HG03354 (cell line): ENCODE results near the gene TESMIN.

Experiments
- ATAC-seq: cut with Tn5 transposase; IDR thresholded peaks from one replicate; pipeline ENCODE4 v1.9.1; 2021; ENCODE audit warnings: mild to moderate bottlenecking; ENCODE audit not compliant: unreplicated experiment, poor library complexity, severe bottlenecking

Gene TESMIN, protein sequence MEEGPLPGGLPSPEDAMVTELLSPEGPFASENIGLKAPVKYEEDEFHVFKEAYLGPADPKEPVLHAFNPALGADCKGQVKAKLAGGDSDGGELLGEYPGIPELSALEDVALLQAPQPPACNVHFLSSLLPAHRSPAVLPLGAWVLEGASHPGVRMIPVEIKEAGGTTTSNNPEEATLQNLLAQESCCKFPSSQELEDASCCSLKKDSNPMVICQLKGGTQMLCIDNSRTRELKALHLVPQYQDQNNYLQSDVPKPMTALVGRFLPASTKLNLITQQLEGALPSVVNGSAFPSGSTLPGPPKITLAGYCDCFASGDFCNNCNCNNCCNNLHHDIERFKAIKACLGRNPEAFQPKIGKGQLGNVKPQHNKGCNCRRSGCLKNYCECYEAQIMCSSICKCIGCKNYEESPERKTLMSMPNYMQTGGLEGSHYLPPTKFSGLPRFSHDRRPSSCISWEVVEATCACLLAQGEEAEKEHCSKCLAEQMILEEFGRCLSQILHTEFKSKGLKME

DNA sequence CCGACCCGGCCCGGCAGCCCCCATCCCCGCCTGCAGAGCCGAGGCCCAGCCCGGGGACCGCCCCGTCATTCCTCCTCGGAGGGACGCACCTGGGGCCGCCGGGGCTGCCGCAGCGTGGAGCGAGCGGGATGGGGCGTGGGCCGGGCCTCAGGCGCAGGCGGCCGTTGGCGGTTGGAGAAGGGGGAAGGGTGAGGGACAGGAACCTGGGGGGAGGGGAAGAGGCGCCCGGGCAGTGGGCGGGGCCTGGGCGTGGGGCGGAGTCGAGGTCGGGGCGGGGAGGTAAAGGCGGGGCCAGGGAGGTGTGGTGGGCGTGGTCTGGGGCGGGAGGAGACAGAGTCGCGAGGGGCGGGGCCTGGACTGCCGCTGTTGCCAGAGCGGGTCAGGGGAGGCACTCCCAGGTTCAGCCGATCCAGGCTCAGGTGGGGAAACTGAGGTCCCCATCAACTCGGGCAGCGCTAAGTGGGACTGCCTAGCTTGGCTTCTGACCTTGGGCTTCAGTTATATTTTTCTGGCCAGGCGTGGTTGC, at the start of gene TESMIN:
Gene TESMIN, minus strand, starts transcription at position 190 of the 526 bp plus-strand sequence. CDS start 860 bp downstream, outside the sequence.
- ATAC-seq = no peak

DNA sequence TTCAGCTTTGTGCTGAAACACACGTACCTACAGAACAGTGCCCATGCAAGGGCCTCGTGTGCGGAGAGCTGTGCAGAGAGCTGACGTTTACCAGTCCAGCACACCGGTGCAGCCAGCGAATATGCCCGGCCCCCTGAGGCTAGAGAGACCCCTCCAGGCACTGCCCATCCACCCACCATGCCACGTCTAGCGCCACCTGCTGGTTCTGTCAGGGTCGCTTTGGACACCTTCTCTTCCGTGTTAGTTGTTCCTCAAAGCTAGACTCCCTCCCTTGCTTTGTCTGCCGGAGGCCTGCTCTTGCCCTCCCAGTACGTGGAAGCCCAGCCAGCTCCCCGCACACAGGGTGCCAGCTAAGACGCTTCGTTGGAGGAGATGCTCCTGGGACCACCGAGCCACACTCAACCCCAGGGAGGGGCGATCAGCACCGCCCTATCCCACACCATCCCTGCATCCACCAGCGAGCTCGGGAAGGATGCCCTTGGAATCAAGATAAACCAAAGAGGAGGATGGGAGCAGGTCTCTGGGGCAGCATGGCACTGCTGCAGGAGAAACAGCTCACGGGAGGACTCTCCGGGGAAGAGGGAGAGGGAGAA, 47.0 kb upstream of the TESMIN start:
- no peak for ATAC-seq

DNA sequence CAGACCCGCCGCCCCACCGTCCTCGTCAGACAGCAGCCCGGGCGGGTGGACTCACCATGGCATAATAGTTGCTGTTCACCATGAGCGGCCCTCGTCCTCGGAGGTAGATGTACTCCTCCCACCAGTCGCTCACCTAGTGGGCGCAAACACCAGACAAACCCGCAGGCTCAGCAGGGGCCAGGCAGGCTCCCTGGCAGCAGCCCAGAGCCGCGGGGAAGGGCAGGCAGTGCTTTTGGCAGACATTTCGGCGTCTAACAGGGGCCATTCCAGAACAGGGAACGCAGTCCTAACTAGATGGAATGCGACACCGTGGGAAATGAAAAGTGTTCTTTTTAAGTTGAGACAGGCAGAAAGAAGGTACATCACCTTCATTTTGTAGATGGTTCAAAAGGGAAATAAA, 45.5 kb upstream of the TESMIN start:
- no peak for ATAC-seq

DNA sequence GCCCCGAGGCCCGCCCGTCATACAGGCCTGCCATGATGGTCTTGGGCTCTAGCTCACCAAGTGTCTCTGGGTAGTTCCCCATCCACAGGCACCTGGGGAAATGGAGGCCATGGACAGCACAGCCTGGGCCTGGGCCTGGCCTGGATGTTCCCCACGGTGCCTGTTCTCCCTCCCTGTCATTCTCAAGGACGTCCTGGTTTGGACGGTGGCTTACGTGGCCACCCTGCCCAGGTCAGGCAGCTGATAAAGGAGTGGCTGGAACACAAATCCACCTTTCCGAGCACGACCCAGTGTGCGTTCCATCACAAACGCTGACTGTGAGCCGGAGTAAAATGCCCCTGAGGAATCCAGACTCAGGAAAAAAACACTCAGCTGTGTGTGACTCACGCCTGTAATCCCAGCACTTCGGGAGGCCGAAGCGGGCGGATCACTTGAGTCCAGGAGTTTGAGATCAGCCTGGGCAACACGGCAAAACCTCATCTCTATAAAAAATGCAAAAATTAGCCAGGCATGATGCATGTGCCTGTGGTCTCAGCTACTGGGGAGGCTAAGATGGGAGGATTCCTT, 41.2 kb upstream of the TESMIN start:
- ATAC-seq = no peak

DNA sequence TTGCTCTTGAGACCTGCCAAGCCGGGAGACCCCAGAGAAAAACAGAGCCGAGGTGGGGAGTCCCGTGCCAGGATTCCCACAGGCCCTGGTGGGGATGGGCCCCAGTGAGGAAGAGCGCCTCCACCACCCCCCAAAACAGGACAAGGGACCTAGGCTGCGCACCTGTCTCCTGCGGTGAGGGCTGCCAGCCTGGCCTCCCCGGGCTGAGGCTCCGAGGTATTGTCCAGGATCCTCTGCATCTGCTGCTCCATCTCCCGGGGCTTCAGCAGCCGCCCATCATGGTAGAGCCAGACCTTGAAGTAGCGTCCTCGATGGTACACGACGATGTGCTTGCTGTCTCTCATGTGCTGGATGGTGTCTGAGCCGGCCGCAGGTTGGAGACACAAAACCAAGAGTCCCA, 33.3 kb upstream of the TESMIN start:
- no peak for ATAC-seq

DNA sequence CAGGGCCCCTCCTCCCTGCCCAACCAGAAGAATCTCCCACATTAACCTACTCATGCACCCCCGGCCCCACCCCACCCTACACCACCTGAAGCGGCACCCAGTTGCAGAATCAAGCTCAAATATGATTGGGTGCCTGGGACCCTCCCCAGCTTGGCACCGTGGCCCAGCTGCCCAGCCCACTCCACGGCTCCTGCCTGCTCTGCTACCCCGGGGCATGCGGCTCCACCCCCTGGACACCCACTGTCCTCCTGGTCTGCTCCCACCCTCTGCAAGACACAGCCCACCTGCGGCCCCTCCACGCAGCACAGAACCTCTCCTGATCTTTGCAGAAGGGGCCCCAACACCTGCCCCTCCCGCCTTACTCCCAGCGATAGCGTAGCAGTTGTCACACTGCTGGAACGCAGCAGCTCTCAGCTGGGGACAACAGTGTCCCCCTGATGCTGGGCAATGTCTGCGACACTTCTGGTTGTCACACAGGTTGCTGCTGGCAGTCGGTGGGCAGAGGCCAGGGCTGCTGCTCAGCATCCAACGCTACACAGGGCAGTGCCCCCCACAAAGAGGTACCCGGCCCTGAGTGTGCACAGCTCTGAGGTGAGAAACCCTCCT, 32.0 kb upstream of the TESMIN start:
- no peak for ATAC-seq

DNA sequence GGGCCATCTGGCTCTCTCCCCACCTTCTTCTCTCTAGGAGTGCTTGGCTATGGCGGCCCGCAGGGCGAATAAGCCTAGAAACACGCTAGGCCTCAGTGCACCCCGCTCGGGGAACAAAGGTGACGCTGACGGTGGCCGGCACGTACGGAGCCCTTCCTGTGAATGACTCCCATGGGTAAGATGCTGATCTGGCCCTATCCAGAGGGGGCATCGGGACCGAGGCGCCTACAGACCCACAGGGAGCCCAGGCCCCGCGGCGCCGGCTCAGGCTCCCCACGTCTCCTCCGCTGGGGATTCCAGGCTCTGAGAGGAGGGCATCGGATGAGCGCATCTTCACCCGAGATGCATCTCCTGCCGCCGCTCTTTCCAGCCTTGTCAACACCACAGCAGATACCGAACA, 31.4 kb upstream of the TESMIN start:
- ATAC-seq = no peak

DNA sequence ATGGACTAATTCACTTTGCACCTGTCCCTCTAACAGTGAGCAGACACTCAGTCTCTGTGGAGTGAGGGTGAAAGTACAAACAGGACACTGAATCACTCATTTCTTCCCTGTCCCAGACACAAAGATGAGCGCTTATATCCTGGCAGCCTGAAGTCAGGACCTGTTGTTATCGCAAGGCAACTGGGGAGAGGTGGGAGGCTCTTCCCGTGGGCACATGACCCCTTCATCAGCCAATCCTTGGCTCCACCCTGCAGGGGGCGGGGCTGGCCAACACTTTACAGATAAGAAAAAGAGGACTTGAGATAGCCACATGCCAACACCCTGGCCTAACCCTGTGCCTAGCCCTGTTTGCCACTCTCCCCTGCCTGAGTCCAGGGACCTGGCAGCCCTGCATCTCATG, 29.5 kb upstream of the TESMIN start:
- ATAC-seq = no peak

DNA sequence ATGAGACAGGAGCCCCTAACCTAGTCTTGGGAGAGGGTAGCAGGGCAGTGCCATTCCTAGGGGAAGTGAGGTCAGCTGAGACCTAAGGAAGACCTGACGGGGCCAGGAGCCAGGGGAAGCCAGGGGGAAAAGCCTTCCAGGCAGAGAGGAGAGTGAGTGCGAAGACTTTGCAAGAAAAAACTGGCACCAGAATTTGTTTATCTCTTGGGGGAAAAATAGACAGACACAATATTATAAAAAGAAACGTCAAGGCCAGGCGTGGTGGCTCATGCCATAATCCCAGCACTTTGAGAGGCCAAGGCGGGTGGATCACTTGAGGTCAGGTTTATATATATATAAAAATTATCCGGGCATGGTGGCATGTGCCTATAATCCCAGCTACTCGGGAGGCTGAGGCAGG, 26.9 kb upstream of the TESMIN start:
- no peak for ATAC-seq

DNA sequence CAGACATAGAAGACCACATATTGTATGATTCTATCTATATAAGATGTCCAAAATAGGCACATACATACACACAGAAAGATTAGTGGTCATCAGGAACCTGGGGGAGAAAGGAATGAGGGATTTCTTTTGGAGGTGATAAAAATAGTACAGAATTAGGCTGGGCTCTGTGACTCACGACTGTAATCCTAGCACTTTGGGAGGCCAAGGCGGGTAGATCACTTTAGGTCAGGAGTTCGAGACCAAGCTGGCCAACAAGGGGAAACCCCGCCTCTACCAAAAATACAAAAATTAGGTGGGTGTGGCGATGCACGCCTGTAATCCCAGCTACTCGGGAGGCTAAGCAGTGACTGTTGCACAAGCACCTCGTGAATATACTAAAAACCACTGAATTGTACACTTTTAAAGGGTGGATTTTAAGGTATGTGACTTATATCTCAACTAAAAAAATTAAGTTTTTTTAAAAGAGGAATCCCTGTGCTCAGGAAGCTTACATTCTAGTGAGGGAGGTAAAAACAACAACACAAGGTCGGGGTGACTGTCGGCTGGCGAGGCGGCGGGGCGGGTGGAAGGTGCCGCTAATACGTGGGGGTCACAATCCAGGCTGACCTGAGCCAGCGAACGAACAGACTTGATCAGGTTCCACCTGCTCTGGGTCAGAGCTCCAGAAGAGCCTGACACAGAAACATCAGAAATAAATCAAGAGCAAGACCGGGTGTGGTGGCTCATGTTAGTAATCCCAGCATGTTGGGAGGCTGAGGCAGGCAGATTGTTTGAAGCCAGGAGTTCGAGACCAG, 25.3 kb upstream of the TESMIN start:
- ATAC-seq = no peak

DNA sequence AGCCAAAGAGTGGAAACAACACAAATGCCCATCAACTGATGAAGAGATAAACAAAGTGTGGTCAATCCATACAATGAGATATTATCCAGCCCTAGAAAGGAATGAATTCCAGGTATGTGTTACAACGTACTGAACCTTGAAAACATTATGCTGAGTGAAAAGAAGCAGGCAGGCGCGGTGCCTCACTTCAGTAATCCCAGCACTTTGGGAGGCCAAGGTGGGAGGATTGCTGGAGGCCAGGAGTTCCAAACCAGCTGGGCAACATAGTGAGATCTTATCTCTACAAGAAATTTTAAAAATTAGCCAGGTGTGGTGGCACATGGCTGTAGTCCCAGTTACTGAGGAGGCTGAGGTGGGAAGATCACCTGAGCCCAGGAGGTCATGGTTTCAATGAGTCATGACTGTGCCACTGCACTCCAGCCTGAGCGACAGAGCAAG, 24.6 kb upstream of the TESMIN start:
- ATAC-seq = no peak

DNA sequence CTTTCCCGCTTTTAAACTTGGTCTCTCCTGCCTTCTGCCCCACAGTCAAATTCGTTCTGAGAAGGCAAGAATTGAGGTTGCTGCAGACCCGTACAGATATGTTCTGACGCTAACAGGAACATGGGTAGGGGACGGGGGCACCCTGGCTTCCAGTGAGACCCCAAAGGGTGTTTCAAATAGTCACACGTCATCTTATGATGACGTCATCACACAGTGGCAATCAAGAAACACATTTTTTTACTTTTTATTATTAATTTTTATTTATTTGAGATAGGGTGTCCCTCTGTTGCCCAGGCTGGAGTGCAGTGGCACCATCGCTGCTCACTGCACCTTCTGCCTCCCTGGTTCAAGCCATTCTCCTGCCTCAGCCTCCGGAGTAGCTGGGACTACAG, 22.9 kb upstream of the TESMIN start:
- ATAC-seq = no peak

DNA sequence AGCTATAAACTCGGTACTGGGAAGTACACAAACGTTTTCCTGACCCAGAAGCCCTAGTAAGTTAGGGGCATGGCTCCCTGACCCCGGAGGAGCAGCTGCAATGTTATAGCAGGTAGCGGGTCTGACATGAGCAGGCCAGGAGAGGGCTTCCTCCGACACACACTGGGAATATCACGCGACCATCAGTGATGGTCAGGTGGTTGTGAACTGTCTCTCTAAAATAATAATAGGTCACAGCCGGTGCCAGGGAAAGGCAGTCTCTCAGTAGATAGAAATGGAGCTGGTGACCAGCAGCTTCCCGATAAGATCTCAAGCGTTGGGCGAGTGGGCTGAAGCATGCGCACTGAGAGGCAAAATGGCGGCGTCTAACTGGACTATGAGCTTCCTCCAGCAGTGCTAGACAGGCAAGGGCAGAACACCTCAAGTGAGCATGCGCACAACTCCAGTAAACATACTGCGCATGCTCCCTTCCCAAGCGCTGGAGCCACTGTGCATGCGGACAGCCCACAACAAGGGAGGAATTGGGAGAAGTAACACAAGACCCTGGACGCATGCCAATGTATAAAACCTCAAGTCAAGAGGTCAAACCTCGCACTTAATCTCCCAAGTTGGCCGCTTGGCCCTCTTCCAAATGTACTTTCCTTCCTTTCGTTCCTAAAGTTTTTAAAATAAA, 22.3 kb upstream of the TESMIN start:
- ATAC-seq = no peak

DNA sequence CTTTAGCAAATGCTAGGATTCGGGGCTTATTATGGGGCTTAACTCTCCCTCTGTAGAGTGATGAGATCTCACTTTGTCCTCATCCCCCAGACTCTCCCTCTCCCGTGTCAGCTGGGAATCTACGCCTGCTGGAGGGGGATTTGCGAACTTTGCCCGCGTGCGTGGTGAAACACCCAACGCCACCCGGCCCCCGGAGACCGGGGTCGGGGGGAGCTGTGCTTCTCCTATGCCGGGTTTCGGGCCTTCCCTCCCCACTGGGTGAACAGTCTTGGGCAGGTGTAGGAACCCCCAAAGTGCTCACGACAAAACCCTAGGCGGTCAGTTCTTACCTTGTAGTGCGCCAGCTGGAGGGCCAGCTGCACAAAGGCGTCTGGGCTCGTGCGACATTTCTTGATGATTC, 21.6 kb upstream of the TESMIN start:
- ATAC-seq = no peak

DNA sequence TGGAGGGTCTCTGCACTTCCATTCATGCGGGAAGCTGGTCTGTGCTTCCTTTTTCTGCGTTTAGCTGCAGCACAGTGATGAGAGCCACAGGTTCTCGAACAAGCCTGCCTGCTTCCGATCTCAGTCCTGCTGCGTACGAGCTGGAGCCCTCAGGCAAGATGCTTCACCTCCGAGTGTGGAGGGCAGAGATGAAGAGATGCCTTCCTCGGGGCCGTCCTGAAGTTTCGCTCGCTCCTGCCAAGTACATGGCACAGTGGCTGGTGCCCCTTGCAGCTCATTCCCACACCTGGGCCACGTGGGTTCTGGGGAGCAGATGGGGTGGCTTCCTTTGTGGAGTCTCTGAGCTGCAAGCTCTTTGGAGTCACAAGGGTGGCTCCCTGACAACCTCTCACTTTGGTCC, 19.5 kb upstream of the TESMIN start:
- ATAC-seq = no peak

DNA sequence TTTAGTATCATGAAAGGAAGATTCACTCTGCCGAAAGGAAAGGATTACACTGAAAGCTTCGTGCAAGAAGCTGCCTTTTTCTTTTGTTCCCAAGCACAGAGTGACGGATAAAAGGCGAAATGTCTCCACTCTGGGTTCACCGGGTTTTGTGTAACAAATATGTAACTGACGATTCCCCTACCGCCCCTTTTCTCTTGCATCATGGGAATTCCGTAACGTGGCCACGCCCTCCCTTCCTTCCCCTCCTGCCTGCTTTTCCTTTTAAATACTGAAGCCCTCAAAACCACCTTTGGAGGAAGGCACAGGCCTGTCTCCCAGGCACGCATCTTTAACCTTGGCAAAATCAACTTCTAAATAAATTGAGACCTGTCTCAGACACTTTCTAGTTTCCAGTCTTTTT, 16.4 kb upstream of the TESMIN start:
- ATAC-seq = no peak

DNA sequence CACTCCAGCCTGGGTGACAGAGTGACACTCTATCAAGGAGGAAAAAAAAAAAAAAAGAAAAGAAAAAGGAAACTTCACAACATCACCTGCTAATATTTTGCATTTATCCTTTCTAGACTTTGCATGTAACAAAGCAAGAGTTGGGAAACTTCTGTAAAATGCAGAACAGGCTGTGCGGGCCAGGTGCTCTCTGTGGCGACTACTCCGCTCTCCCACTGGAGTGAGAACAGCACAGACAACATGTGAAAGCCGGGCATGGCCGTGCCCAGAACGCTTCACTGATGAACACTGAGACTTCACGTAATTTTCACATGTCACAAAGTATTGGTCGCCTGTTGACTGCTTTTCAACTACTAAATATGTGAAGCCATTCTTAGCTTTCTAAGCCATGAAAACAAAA, 15.5 kb upstream of the TESMIN start:
- ATAC-seq = no peak

DNA sequence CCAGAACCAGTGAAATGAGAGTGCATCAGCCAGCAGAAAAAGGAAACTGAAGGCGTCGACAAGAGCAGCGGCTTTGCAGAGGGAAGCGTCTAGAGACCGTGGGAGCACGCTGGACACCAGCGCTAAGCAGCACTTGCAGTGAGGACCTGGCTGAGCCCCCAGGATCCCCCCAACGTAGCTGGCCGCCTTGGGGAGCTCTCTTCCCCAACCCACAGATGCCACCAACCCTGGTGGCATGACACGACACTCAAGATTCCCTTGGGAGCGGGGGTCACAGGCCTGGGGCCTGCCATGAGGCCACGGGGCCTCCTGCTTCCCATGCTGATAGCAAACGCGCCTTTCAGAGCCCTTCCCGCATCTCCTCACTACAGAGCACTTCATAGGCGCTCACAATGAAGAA, 13.4 kb upstream of the TESMIN start:
- no peak for ATAC-seq
